HG03060 (cell line): ENCODE results near the gene RLIM.

Source experiments
- ATAC-seq: cut with Tn5 transposase; IDR thresholded peaks from one replicate; pipeline ENCODE4 v1.9.1; 2021; ENCODE audit warnings: low read depth, moderate number of reproducible peaks; ENCODE audit not compliant: unreplicated experiment

RLIM gene

GRCh38 chrX:74536832-74537371 lies 77.5 kb downstream of the RLIM start:
- no peak for ATAC-seq

- ATAC-seq = no peak
These were observed 78.1 kb downstream of the RLIM start for GRCh38 chrX:74536152-74536831.

GRCh38 chrX:74535408-74536151 lies 78.8 kb downstream of the RLIM start:
- no peak for ATAC-seq
